Retinal pigment epithelial cell (primary cell): ENCODE results near the gene RPL21.

Source experiments
- DNase-seq: peaks from one replicate; pipeline ENCODE4 v3.0.0-alpha.2; 2010; ENCODE audit warnings: low read depth
- H3K4me3 ChIP-seq: 2 replicates; pipeline ENCODE4 v1.5.1; 2011; ENCODE audit warnings: mild to moderate bottlenecking, low read length, control low read depth, moderate library complexity
- TF ChIP-seq, protein P1 (sequence below): conservative IDR thresholded peaks from 2 replicates; pipeline ENCODE4 v1.5.1; 2011; ENCODE audit warnings: low read depth, low read length, control low read depth, inconsistent platforms

The RPL21 gene

GRCh38 chr13:27274631-27275030 lies 23.3 kb downstream of the RPL21 start:
- TF ChIP-seq, protein P1, sequence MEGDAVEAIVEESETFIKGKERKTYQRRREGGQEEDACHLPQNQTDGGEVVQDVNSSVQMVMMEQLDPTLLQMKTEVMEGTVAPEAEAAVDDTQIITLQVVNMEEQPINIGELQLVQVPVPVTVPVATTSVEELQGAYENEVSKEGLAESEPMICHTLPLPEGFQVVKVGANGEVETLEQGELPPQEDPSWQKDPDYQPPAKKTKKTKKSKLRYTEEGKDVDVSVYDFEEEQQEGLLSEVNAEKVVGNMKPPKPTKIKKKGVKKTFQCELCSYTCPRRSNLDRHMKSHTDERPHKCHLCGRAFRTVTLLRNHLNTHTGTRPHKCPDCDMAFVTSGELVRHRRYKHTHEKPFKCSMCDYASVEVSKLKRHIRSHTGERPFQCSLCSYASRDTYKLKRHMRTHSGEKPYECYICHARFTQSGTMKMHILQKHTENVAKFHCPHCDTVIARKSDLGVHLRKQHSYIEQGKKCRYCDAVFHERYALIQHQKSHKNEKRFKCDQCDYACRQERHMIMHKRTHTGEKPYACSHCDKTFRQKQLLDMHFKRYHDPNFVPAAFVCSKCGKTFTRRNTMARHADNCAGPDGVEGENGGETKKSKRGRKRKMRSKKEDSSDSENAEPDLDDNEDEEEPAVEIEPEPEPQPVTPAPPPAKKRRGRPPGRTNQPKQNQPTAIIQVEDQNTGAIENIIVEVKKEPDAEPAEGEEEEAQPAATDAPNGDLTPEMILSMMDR = no peak
- H3K4me3 ChIP-seq = no peak overlapping the region
- DNase-seq = no peak

DNA sequence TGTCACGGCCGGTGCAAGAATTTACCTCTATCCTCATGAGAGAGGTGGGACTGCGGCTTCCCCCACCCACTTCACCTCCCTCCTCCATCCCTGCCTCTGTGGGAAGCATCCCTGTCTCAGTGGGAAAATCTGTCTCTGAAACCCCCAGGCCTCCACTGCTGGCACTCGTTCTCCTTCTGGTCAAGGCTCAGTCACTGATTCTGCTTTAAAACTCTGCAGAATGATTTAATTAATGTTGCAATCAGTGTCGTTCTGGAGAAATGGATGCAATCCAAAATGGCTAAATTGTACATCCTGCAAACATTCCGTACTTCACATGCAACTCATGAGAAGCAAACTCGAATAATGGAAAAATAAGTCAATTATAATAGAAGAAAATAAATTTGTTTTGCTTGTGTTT lies 24.8 kb downstream of the RPL21 start:
- no peak overlapping the region for H3K4me3 ChIP-seq
- TF ChIP-seq, protein P1 = no peak
- no peak for DNase-seq

- TF ChIP-seq, protein P1 = no peak
- no peak for DNase-seq
- H3K4me3 ChIP-seq = no peak overlapping the region
These were observed 28.1 kb downstream of the RPL21 start for GRCh38 chr13:27279506-27279905.

GRCh38 chr13:27280009-27280656 lies 28.8 kb downstream of the RPL21 start:
- H3K4me3 ChIP-seq = no peak overlapping the region
- no peak for DNase-seq
- TF ChIP-seq, protein P1 = no peak

GRCh38 chr13:27280841-27281240 lies 29.5 kb downstream of the RPL21 start:
- no peak overlapping the region for H3K4me3 ChIP-seq
- DNase-seq = no peak
- TF ChIP-seq, protein P1 = no peak

DNA sequence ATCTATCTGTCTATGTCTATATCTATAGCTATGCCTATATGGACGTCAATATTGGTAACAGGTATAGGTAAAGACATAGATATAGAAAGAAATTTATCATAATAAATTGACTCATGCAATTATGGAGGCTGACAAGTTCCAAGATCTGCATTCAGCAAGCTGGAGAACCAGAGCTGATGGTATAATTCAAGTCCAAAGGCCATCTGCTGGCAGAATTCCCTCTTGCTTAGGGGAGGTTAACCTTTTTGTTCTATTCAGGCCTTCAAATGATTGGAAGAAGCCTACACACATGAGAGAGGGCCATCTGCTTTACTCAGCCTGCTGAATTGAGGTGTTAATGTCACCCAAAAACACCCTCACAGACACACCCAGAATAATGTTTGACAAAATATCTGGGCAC lies 30.1 kb downstream of the RPL21 start:
- DNase-seq = no peak
- no peak overlapping the region for H3K4me3 ChIP-seq
- TF ChIP-seq, protein P1 = no peak

DNA sequence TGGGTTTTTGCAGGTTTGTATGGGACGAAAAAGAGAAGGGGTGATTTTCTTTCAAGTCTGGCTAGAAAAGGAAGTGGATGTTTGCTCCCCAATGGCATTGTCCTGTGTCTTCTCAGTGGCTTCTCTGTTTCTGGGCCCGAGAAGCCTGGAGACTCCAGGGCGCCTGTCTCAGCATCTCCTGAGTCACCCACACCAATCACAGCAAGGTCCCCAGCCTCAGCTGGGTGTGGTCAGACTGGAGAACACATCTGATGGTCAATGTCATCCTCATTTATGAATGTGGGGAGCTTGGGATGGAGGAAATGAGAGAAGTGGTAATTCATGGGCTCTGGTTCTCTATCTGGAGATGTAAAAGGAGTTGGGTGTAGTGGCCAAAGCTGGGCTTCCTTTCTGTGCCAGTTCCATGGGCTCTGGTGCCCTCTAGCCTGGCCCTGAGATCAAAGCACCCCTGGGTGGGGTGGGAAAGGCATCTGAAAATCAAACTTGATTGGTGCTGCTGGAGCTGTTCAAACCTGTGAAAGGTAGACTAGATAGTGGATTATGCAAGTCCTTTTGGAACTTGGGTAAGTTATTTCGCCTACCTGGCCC lies 32.6 kb downstream of the RPL21 start:
- TF ChIP-seq, protein P1 = peak; percentile 34
- no peak overlapping the region for H3K4me3 ChIP-seq
- no peak for DNase-seq
